Heart right ventricle (tissue), 16 donors: Measurements from ENCODE around the gene POLRMT. TPM values are rescaled to one million over a fixed set of nuclear protein-coding genes. Genes with fewer than 3 reads are reported as not detected.

Source experiments
- ATAC-seq, 8 donors: fragments of 200-7000 bp; cut with Tn5 transposase; one replicate each; pipeline ENCODE4 v1.9.1; 2020; ENCODE audit warnings: mild to moderate bottlenecking in 8 of 8, moderate library complexity in 8 of 8, moderate number of reproducible peaks in 1 of 8
- DNase-seq, 2 donors: peaks; one replicate each; pipeline ENCODE4 v3.0.0-alpha.2; 2020
- H3K27ac ChIP-seq, 10 donors: fragments of 200-600 bp; sonication (generic) in 2 of 10; one replicate each; pipeline versions ENCODE4 v1.5.0 to v1.8.0; 2020 to 2022; ENCODE audit warnings: mild to moderate bottlenecking in 3 of 10
- H3K27me3 ChIP-seq, 7 donors: fragments of 200-600 bp; one replicate each; pipeline ENCODE4 v1.8.0; 2021 to 2022; ENCODE audit warnings: mild to moderate bottlenecking in 2 of 7
- H3K36me3 ChIP-seq, 9 donors: fragments of 200-600 bp; sonication (generic) in 1 of 9; one replicate each; pipeline versions ENCODE4 v1.5.0 to v1.8.0; 2020 to 2022; ENCODE audit warnings: mild to moderate bottlenecking in 2 of 9
- H3K4me1 ChIP-seq, 9 donors: fragments of 200-600 bp; sonication (generic) in 1 of 9; one replicate each; pipeline versions ENCODE4 v1.5.0 to v1.8.0; 2020 to 2022; ENCODE audit warnings: mild to moderate bottlenecking in 4 of 9
- H3K4me3 ChIP-seq, 10 donors: fragments of 200-600 bp; sonication (generic) in 2 of 10; one replicate each; pipeline versions ENCODE4 v1.5.0 to v1.8.0; 2020 to 2022; ENCODE audit warnings: mild to moderate bottlenecking in 7 of 10, moderate library complexity in 2 of 10
- H3K9me3 ChIP-seq, 11 donors: fragments of 200-600 bp in 10 of 11; sonication (generic) in 2 of 11; one replicate each; pipeline versions ENCODE4 v1.5.0 to v1.8.0; 2013 to 2022; ENCODE audit warnings: mild to moderate bottlenecking in 2 of 11, control low read depth in 1 of 11, moderate library complexity in 1 of 11
- CTCF ChIP-seq, 9 donors: fragments of 200-600 bp; sonication (generic) in 2 of 9; IDR thresholded peaks; one replicate each; pipeline versions ENCODE4 v1.5.0 to v1.8.0; 2021 to 2022; ENCODE audit warnings: antibody characterized with exemption in 9 of 9, mild to moderate bottlenecking in 5 of 9, moderate library complexity in 1 of 9
- WGBS, 2 donors: extraction: QIAGEN DNeasy Blood & Tissue Kit; methylation state at CpG; one replicate each; pipeline ENCODE4 v1.1.7; 2013; ENCODE audit warnings: inconsistent platforms in 1 of 2; 5-methylcytosine and 5-hydroxymethylcytosine counted together
- intact Hi-C, 10 donors: fragments of 100-400 bp; cut with DNase I; formaldehyde crosslinking; loops; one replicate each; pipeline versions ENCODE4 v1.11.1 to v1.14.2; 2022
- polyA plus RNA-seq, 2 donors: library from polyadenylated mRNA; stranded (reverse); fragments of 200-250 nt; gene quantifications; one replicate each; pipeline ENCODE4 v1.2.3, GENCODE V29; 2013
- total RNA-seq, 10 donors: library from RNA; stranded (reverse); fragmentation: NEBNext Ultra II Directional in 3 of 10; extraction: Animal tissue kit (Norgen Biotek cat#: 25700) in 3 of 10; gene quantifications; one replicate each; pipeline versions ENCODE4 v1.2.1 to v1.2.4, GENCODE V29; 2021 to 2023
- donor health status: Arrhythmogenic right ventricular cardiomyopathy.
- donor health status: ischemic (EF 13 %, LVEDD 7.1; RV severe dilation, severe dysfunction).
- donor health status: healthy with polysubstance abuse.
- donor health status: DM: no; HTN: yes; CAD: no.
- donor health status: DM: no; HTN: no; CAD: no.
- donor health status: ischemic (EF 25% LVEDD 6.9; RV normal size, moderate dysfunction).
- donor health status: ischemic (EF 25% LVEDD 5.7; RV mildly dilated, moderate dysfunction).
- donor health status: healthy.
- donor health status: DM: yes; HTN: yes; CAD: no.
- donor health status: Ischemic cardiomyopathy.
- donor health status: ischemic (EF 35%, LVEDD 5.7; RV mildly dilated, moderate dysfunction).
- donor health status: nonischemic (EF 11% LVEDD 7.7; RV severe dilation, severe dysfunction).
- donor health status: DM: yes; HTN: yes; CAD: no.
- donor health status: PGD.
- donor health status: ischemic (EF 29% LVEDD 5.4; RV normal size, mild dysfunction).
- donor health status: nonischemic (EF 23%, LVEDD 6.1; RV moderate dilation, normal function).

POLRMT gene
- total and polyA plus RNA-seq, 12 donors: 37.2 to 159 (median 45.3) TPM

GRCh38 chr19:680287-681028 is 47.1 kb upstream of the POLRMT start:
- peak in 8 of 9 donors; percentile 27 to 68 (median 52) for TF ChIP-seq CTCF (IDR thresholded peaks at IDR 0.05)
- peak; percentile 99 to 100 for DNase-seq
- intact Hi-C loops: loop anchor here in 1 of 10 donors (2.0 kb wide), 1 partner anchor 18 kb away; the partner anchor contains the start of gene RNF126
- peak; percentile 82 to 91 (median 88) for ATAC-seq
- Histone ChIP-seq H3K4me3 (peak overlapping the region; percentile 49 to 87 (median 76)), H3K27ac (peak overlapping the region; percentile 84 to 99 (median 97)), H3K36me3 (peaks cover 0 to 13% (median 0%) of the 10 kb centered on the region in 9 donors), H3K9me3 (no peaks in the 10 kb centered on the region), H3K27me3 (peaks cover 0 to 20% (median 0%) of the 10 kb centered on the region in 7 donors), H3K4me1 (peaks cover 10 to 43% (median 33%) of the 10 kb centered on the region in 9 donors)
- WGBS, 2 donors: 1 to 2% methylated on average over 68 to 70 of the region's 70 CpGs

GRCh38 chr19:679418-680286 is 46.3 kb upstream of the POLRMT start:
- Histone ChIP-seq H3K4me1 (peaks cover 10 to 51% (median 35%) of the 10 kb centered on the region in 9 donors), H3K4me3 (peak overlapping the region; percentile 49 to 87 (median 76)), H3K9me3 (no peaks in the 10 kb centered on the region), H3K27me3 (peaks cover 0 to 28% (median 0%) of the 10 kb centered on the region in 7 donors), H3K36me3 (peaks cover 0 to 13% (median 0%) of the 10 kb centered on the region in 9 donors), H3K27ac (peak overlapping the region; percentile 78 to 99 (median 97))
- WGBS, 2 donors: 6 to 9% methylated on average over 53 to 62 of the region's 69 CpGs
- no peak for TF ChIP-seq CTCF (IDR thresholded peaks at IDR 0.05)
- intact Hi-C loops: loop anchor here in 1 of 10 donors (2.0 kb wide), 1 partner anchor 17 kb away; the partner anchor contains the start of gene RNF126
- peak; percentile 65 to 77 for DNase-seq
- peak in 7 of 8 donors; percentile 5 to 27 (median 18) for ATAC-seq

GRCh38 chr19:678791-679388 is 45.6 kb upstream of the POLRMT start:
- TF ChIP-seq CTCF (IDR thresholded peaks at IDR 0.05): no peak
- H3K27ac ChIP-seq: peak overlapping the region in 9 of 10 donors; percentile 78 to 99 (median 97)
- no peaks in the 10 kb centered on the region for H3K9me3 ChIP-seq
- peaks cover 10 to 59% (median 41%) of the 10 kb centered on the region in 9 donors for H3K4me1 ChIP-seq
- H3K4me3 ChIP-seq: peak overlapping the region in 8 of 10 donors; percentile 61 to 87 (median 76)
- WGBS, 2 donors: 92 to 94% methylated on average over 16 of the region's 16 CpGs
- DNase-seq (no peak), ATAC-seq (no peak)
- peaks cover 0 to 28% (median 0%) of the 10 kb centered on the region in 7 donors for H3K27me3 ChIP-seq
- H3K36me3 ChIP-seq: peaks cover 0 to 13% (median 0%) of the 10 kb centered on the region in 9 donors
- intact Hi-C loops: no loop called here
